COLO668 (cell line): ENCODE measurements around the gene ZMYND8.
"Not testable (repeated sequence)": the region's sequence is repeated elsewhere in the genome, so short reads cannot be mapped to it uniquely, and the experiment has no call there.

Experiments
- DNase-seq: peaks from one replicate; lab custom pipeline; 2025; ENCODE audit not compliant: unreplicated experiment; lab: John Stamatoyannopoulos, UW

The ZMYND8 gene

DNA sequence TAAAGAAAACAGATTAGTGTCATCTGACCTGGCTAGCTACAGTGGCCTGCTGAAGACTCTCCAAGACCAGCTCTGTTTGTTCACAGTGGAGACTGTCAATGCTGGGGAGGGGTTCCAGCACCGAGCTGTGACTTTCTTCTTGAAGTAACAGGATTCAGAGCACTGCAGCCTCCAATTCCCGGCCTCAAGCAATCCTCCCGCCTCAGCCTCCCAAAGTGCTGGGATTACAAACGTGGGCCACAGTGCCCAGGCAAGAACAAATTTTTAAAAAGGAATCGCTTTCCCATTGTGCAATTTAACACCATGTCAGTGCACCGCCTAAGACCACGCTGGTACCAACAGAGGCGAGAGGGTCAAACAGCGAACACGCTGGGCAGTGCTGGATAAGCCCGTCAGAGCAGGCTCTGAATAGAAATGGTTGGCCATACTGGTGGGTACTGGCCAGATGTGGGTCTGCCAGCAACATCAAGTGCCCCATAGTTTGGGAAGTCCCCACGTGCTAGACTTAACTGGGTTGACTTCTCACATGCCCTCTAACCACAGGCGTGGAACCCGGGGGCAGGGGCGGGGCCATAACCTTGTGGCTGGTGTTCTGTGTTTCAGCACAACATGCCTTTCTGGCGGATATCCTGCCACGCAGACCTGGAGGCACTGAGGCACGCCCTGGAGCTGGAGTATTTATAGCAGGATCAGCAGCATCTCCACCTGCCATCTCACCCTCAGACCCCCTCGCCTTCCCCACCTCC, 168.9 kb downstream of the ZMYND8 start:
- no peak for DNase-seq

DNA sequence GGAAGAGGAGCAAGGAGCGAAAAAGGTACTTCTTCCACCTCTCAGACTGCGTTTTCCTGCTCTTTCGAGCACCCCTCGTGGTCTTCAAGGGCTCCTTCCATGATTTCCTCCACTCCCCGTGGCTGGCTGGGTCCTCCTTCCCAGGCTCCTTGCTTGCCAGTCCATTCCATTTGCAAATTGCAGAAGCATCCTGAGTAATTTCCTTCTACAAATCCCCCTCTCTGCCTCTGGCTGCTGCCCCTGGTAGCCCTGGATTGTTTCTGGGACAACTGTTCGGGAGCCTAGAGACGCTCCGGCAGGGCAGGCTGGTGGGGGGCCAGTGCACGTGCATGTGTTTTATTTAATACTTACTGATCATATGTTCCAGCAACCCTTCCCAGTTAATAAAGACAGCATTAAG, 173.1 kb downstream of the ZMYND8 start:
- no peak for DNase-seq

DNA sequence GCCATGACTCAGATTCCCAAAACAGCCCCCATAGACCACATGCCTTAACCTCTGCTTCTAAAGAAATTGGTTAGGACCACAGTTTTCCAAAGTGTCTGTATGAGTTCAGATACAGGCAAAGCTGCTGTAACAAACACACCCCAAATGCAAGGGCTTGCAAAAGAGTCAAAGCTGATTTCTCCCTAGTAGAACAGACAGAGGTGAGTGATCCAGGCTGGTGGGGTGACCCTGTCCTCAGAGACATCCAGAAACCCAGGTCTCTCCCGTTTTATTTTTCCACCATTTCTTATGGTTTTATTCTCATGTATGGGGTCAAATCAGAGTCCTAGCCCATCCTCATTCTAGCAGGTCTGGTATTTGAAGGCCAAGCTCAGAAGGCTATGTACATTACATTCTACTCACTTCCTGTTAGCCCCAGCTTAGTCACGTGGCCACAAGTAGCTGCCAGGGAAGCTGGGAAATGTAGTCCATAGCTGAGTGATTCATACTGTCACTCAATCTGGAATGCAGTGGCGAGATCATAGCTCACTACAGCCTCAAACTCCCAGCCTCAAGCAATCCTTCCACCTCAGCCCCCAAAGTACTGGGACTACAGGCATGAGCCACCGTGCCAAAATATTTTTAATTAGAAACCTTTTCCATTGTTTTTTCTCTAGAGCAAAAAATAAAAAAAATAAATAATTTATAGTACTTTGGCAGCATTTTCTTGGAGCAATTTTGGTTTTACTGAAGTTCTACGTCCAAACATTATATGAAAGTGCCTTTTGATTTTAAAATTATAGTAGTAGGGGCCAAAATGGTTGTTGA, 175.2 kb downstream of the ZMYND8 start:
- peak; percentile 33 for DNase-seq

DNA sequence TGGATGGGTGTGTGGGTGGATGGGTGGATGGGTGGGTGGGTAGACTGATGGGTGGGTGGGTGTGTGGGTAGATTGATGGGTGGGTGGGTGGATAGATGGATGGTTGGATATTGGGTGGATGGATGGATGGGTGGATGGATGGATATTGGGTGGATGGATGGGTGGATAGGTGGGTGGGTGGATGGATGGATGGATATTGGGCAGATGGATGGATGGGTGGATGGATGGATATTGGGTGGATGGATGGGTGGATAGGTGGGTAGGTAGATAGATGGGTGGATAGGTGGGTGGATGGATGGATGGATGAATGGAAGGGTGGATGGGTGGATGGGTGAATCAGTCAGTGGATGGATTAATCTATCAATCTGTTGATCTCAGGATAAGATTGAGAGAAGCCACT, 177.2 kb downstream of the ZMYND8 start:
- DNase-seq: no peak

DNA sequence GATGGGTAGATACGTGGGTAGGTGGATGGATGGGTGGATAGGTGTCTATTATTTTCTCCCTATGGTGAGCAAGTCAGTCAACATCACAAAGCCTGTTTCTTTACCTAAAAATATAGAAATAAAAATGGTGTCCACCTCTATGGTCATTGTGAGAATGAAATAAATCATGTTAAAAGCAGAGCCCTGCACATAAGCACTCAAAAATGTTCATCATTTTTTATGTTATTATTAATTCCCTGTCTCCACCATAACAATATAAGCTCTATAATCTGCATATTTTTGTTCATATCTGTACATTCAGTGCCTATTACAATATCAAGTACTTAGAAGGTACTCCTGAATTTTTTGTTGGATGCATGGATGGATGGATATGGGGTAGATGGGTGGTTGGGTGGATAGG, 177.6 kb downstream of the ZMYND8 start:
- no peak for DNase-seq

DNA sequence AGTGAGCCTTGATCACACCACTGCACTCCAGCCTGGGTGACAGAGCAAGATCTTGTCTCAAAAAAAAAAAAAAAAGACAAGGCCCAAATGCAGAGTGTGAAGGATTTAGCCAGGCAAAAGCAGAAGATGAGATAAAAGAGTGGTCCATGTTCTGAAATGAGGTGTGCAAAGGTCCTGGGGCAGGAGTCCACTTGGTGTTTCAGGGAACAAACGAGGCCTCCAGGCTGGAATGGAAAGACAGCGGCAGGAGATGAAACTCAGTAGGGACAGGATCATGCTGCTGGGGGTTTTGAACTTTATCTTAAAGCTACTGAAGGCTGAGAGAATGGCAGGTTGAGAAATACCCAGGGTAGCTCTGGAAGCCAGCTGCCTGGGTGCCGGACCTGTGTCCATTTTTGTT, 178.2 kb downstream of the ZMYND8 start:
- DNase-seq: no peak

DNA sequence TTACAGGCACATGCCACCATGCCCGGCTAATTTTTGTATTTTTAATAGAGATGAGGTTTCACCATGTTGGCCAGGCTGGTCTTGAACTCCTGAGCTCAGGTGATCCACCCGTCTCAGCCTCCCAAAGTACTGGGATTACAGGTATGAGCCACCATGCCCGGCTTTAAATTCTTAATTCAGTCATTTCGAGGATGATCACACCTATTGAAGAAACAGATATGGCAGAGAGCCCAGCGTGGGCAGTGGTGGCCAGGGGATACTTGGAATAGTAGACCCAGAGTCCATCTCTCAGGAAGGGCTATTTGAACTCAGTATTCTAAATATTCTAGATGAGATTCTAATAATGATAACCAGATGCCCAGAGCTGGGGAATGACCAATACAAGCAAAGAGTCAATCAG, 180.3 kb downstream of the ZMYND8 start:
- not testable (repeated sequence) for DNase-seq

DNA sequence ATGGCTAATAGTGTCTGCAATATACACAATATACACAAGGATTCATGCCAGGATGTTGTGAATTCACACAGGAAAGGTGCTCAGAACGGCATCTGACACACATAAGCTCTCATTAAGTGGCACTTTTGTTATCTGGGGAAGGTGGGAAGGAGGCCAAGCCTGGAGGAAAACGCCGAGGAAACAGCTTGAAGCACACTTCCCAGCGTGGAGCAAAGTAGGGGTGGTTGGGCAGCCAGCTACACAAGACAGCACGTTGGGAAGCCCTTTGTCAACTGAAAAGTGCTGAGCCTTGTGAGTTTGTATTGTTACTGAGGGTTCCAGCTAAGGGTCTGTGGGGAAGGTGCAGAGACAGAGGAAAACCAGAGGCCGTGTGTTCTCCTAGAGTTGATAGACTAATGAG, 181.0 kb downstream of the ZMYND8 start:
- DNase-seq: no peak

DNA sequence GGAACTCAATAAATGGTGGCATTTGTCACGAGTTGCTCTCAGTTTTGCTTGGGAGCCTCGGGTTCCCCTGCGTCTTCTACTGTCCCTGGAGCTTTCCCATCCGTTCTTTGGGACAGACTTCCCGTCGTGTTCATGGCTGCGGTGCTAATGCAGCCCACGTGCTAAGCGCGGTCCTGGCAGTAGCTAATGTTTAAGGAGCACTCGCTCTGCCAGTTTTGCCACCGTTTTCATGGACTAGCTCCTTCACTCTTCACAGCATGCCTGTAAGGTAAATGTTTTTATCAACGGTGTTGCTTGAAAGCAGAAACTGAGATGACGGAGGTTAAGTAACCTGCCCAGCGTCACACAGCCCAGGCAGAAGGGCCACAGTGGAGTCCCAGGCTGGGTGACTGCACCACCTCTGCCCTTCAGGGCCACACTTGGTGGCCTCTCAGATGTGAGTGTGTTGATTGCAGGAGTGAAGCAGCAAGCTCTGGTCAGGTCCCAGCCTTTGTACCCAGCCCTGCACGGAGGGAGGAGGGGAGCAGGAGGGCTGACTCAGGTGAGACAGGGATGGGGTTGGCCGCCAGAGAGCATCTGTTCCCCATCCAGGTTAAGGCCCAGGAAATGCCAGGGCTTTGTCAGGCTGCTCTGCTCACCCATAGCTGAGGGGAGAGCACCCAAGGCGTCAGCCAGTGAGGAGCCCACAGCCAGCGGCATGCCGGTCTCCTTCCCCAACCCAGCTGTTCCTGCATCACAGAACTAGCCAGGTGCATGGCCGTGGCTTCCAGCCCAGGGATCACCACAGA, 181.8 kb downstream of the ZMYND8 start:
- no peak for DNase-seq

DNA sequence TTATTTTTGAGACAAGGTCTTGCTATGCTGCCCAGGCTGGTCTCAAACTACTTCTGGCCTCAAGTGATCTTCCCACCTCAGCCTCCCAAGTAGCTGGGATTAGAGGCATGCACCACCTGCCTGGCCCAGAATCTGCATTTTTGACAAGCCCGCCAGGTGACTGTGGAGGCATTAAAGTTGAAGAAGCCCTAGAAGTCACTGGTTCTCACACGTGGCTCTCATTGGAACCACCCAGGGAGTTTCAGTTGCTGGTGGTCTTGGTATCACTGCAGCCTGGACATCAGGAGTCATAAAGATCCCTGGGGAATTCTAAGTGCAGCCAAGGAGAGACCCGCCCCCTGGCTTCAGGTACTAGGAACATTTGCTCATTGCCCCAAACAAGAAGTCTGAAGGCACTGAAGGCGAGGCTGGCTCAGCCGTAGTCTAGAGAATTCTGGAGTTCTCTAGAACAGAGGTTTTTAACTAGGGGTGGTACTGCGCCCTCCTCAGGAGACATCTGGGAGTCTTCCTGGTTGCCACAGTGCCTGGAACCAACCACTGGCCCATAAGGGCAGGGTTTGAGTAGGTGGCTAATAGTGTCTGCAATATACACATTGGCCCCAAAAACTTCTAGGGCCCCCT, 182.8 kb downstream of the ZMYND8 start:
- DNase-seq: no peak

DNA sequence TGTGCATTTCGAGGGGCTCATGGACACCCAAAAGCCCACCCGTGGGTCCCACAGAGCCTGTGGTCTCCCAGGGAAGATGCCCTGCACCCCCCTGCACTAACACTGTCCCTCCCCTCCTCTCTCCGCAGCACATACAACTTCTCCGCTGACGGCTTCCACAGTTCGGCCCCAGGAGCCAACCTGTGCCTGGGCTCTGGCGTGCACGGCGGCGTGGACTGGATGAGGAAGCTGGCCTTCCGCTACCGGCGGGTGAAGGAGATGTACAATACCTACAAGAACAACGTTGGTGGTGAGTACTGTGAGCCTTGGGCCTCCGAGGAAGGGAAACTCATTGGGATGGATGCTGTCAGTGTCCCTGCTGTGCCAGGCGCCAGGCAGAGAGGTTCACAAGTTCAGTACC, 183.9 kb downstream of the ZMYND8 start:
- DNase-seq: no peak

DNA sequence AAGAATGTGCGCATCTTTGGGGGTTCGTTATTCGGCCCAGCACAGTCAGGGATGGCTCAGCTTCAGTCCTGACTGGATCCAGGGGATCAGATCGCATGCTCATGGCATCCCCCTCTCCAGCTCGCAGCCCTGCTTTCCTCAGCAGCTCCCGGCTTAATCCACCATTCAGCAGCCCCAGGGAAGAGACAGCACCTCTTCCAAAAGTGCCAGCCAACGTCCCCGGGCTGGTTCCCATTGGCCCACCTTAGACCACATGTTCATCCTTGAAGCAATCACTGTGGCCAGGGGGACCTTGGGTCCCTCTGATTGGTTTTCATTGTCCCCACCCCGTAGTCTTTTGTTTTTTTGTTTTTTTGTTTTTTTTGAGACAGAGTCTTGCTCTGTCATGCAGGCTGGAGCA, 188.7 kb downstream of the ZMYND8 start:
- DNase-seq: no peak

DNA sequence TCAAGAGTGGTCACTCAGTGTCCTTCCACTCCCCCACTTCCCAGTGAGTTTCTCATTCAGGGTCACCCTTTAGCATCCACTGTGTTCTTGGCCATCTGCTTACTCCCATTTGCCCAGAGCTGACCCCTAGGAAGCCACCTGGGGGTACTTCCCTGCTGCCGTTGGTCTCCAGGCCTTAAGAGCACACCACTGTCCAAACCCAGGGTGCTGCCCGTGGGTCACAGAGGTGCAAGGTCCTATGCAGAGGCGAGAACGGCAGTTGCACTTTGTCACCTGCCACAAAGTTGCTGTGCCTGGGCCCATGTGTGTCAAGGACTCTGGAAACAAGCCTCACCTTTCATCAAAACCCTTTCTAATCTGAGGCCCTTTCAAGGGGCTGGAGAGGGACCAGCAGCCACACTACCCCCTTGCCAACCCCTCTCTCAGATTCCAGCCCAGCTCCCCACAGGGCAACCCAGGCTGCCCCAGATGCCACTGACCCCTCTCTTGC, 191.1 kb downstream of the ZMYND8 start:
- DNase-seq: no peak

DNA sequence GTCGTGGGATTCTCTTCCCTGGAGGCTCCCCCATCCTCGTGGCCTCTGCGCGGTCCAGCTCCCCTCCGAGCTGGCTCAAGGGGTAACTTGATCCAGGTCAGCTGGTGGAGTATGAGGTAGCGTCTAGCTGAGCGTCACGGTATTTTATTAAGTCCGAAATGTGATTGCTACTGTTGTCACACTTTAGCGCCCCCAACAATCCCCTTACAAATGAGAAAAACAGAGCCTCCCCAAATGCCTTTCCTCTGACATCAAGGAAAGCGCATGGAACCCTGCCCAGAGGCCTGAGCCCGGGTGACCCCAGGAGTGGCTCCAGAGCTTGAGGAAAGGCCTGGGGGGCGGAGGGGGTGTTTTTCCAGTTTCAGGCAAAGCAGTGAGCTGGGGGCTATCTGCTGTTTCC, 192.4 kb downstream of the ZMYND8 start:
- DNase-seq: no peak

DNA sequence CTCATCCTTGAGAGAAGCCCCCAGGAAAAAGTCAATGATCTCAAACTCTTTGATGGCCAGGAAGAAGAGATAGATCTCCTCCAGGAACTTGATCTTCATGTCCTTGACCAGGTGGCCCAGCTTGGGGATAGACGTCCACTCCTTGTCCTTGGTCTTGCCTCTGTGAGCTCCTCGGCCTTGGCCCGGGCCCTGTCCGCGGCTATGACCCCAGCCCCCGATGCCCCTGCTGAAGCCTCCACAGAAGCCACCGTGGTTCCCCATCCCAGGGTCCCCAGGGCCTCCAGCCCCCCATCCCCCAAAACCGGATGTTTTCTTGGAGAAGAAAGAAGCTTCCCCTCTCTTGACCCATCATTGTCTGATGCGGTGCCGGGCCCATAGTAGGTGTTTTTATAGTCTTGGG, 195.1 kb downstream of the ZMYND8 start:
- no peak for DNase-seq

DNA sequence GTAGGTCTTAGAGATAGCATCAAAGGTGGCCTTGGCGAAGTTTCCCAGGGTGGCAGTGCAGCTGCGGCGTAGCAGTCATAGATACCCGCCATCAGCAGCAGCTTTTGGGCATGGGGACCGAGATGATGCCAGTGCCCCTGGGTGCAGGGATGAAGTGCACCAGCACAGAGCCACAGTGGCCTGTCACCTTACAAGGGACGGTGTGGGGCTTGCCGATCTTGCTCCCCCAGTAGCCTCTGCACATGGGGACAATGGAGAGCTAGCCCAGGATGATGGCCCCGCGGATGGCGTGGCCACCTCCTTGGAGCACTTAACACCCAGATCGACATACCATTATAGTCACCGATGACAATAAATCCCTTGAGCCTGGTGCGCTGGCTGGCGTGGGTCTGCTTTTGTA, 195.5 kb downstream of the ZMYND8 start:
- no peak for DNase-seq

DNA sequence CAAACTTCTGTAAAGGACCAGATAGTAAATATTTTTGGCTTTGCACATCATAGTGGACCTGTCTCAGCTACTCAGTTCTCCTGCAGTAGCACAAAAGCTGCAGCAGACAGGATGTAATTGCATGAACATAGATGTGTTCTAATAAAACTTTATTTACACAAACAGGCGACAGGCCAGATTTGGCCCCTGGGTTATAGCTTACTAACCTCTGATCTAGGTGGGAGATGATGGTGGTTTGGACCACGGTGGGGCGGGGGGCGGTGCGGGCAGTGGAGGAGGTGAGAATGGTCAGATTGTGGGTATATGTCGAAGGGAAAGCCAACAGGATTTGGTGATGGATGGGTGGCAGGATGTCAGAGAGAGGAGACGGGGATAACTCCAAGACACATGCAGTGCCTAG, 196.3 kb downstream of the ZMYND8 start:
- DNase-seq: no peak
